ENCODE data around the gene GLRX3.
"Not testable (repeated sequence)": the region's sequence is repeated elsewhere in the genome, so short reads cannot be mapped to it uniquely, and the experiment has no call there.

The GLRX3 gene

GRCh38 chr10:130111113-130111851 lies 24.9 kb upstream of the GLRX3 start:
- peak overlapping the region; percentile 89 for H2BK120ac ChIP-seq (ENCODE audit: low read depth, low read length)
- no peak overlapping the region for H2BK12ac ChIP-seq (ENCODE audit: low read length)
- H4K91ac ChIP-seq (ENCODE audit: low read depth, low read length, poor library complexity): no peak overlapping the region
- H3K4me1 ChIP-seq (ENCODE audit: control insufficient read depth in 2 of 2, insufficient read depth in 1 of 2, low read depth in 1 of 2, low read length in 2 of 2): peaks cover 0 to 5% of the 10 kb centered on the region in 2 donors
- peak overlapping the region; percentile 61 for H3K4me2 ChIP-seq (ENCODE audit: insufficient read depth, low read length, poor library complexity, severe bottlenecking)
- H3K79me1 ChIP-seq (ENCODE audit: low read depth, low read length): peaks cover 2% of the 10 kb centered on the region
- peak; percentile 95 for DNase-seq (ENCODE audit: low spot score)
- H2AFZ ChIP-seq (ENCODE audit: low read length): peak overlapping the region; percentile 97
- peak overlapping the region; percentile 96 for H3K18ac ChIP-seq (ENCODE audit: low read length)
- no peaks in the 10 kb centered on the region for H3K27me3 ChIP-seq (ENCODE audit: control insufficient read depth in 3 of 3, insufficient read depth in 3 of 3, low read depth in 1 of 3, low read length in 3 of 3)
- H3K36me3 ChIP-seq (replicated peaks in 1 of 2; ENCODE audit: control insufficient read depth in 2 of 2, insufficient read depth in 2 of 2, low read length in 2 of 2): no peaks in the 10 kb centered on the region
- peak overlapping the region; percentile 77 for H3K14ac ChIP-seq (ENCODE audit: low read length)
- H4K8ac ChIP-seq (ENCODE audit: low read depth, low read length): no peak overlapping the region
- peaks cover 0 to 3% of the 10 kb centered on the region in 2 donors for H3K9me3 ChIP-seq (replicated peaks in 1 of 2; ENCODE audit: control insufficient read depth in 2 of 2, insufficient read depth in 1 of 2, low read depth in 1 of 2, low read length in 2 of 2)
- H3K4ac ChIP-seq (ENCODE audit: low read length): no peak overlapping the region
- H2BK5ac ChIP-seq (ENCODE audit: low read length): peak overlapping the region; percentile 99
- peak overlapping the region; percentile 41 for H2AK5ac ChIP-seq (ENCODE audit: low read depth, low read length)
- H3K27ac ChIP-seq (replicated peaks; ENCODE audit: low read length): peak overlapping the region; percentile 77
- no CpG with 5 or more reads among the region's 49 CpGs for WGBS, 2 donors (ENCODE audit: extremely low coverage in 2 of 2, insufficient read length in 2 of 2, insufficient replicate concordance in 1 of 2)
- H3K23ac ChIP-seq (ENCODE audit: low read depth, low read length, poor library complexity): peak overlapping the region; percentile 97
- peak overlapping the region; percentile 70 for H2BK15ac ChIP-seq (ENCODE audit: low read length)
- H3K4me3 ChIP-seq (ENCODE audit: low read length in 2 of 2): peak overlapping the region; percentile 78 to 91
- H3K9ac ChIP-seq (ENCODE audit: low read depth, low read length, poor library complexity): peak overlapping the region; percentile 91

DNA sequence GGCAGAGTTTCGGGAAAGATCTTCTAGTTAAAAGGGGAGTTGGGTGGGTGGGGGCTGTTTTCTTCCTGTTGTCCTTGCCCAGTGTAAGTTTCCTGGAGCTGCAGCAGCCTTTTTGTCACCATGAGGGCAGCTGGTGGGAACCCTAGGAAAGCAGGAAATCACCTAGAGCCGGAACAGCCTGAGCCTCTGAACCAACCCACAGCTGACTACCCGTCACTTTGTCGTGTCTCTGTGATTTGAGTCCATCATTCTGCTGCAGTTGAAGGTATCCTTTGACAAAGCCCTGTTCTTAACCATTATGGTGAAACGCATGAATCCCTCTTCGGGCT lies 24.4 kb upstream of the GLRX3 start:
- Histone ChIP-seq H2BK12ac (ENCODE audit: low read length) (no peak overlapping the region), H3K9ac (ENCODE audit: low read depth, low read length, poor library complexity) (peak overlapping the region; percentile 91), H3K9me3 (replicated peaks in 1 of 2; ENCODE audit: control insufficient read depth in 2 of 2, insufficient read depth in 1 of 2, low read depth in 1 of 2, low read length in 2 of 2) (peaks cover 0 to 3% of the 10 kb centered on the region in 2 donors), H3K18ac (ENCODE audit: low read length) (no peak overlapping the region), H2BK15ac (ENCODE audit: low read length) (no peak overlapping the region), H4K91ac (ENCODE audit: low read depth, low read length, poor library complexity) (no peak overlapping the region), H3K23ac (ENCODE audit: low read depth, low read length, poor library complexity) (no peak overlapping the region), H2AK5ac (ENCODE audit: low read depth, low read length) (peak overlapping the region; percentile 41), H3K4me1 (ENCODE audit: control insufficient read depth in 2 of 2, insufficient read depth in 1 of 2, low read depth in 1 of 2, low read length in 2 of 2) (peaks cover 0 to 5% of the 10 kb centered on the region in 2 donors), H3K4me2 (ENCODE audit: insufficient read depth, low read length, poor library complexity, severe bottlenecking) (peak overlapping the region; percentile 61), H2AFZ (ENCODE audit: low read length) (peak overlapping the region; percentile 97), H3K27me3 (ENCODE audit: control insufficient read depth in 3 of 3, insufficient read depth in 3 of 3, low read depth in 1 of 3, low read length in 3 of 3) (no peaks in the 10 kb centered on the region), H3K79me1 (ENCODE audit: low read depth, low read length) (peaks cover 2% of the 10 kb centered on the region), H4K8ac (ENCODE audit: low read depth, low read length) (no peak overlapping the region), H3K4ac (ENCODE audit: low read length) (no peak overlapping the region), H2BK5ac (ENCODE audit: low read length) (no peak overlapping the region), H3K27ac (replicated peaks; ENCODE audit: low read length) (no peak overlapping the region), H2BK120ac (ENCODE audit: low read depth, low read length) (no peak overlapping the region), H3K4me3 (ENCODE audit: low read length in 2 of 2) (peak overlapping the region; percentile 78 to 86), H3K36me3 (replicated peaks in 1 of 2; ENCODE audit: control insufficient read depth in 2 of 2, insufficient read depth in 2 of 2, low read length in 2 of 2) (no peaks in the 10 kb centered on the region), H3K14ac (ENCODE audit: low read length) (no peak overlapping the region)
- no peak for DNase-seq (ENCODE audit: low spot score)
- no CpG with 5 or more reads among the region's 6 CpGs for WGBS, 2 donors (ENCODE audit: extremely low coverage in 2 of 2, insufficient read length in 2 of 2, insufficient replicate concordance in 1 of 2)

DNA sequence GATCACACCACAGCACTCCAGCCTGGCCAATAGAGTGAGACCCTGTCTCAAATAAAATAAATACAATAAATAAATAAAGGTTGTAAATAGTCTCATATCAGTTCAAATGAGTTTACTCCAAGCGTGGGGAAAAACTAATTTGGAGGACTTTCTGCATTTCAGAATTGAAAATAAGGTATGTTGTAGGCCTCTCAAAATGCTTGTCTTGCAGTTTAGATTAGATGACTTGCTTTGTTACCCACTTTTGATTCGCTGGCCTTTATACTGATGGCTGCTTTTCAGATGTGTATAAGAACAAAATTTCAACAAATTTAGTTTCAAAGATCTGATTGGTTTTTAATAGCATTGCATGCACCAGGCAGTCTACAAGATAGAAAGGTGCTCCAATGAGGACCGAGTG lies 23.4 kb upstream of the GLRX3 start:
- H2BK12ac ChIP-seq (ENCODE audit: low read length): no peak overlapping the region
- H3K4me1 ChIP-seq (ENCODE audit: control insufficient read depth in 2 of 2, insufficient read depth in 1 of 2, low read depth in 1 of 2, low read length in 2 of 2): peaks cover 0 to 5% of the 10 kb centered on the region in 2 donors
- no peak for DNase-seq (ENCODE audit: low spot score)
- H2AFZ ChIP-seq (ENCODE audit: low read length): no peak overlapping the region
- H3K9me3 ChIP-seq (replicated peaks in 1 of 2; ENCODE audit: control insufficient read depth in 2 of 2, insufficient read depth in 1 of 2, low read depth in 1 of 2, low read length in 2 of 2): peaks cover 0 to 5% of the 10 kb centered on the region in 2 donors
- no peak overlapping the region for H2BK120ac ChIP-seq (ENCODE audit: low read depth, low read length)
- H3K23ac ChIP-seq (ENCODE audit: low read depth, low read length, poor library complexity): no peak overlapping the region
- no peak overlapping the region for H3K9ac ChIP-seq (ENCODE audit: low read depth, low read length, poor library complexity)
- H3K36me3 ChIP-seq (replicated peaks in 1 of 2; ENCODE audit: control insufficient read depth in 2 of 2, insufficient read depth in 2 of 2, low read length in 2 of 2): no peaks in the 10 kb centered on the region
- H2BK15ac ChIP-seq (ENCODE audit: low read length): no peak overlapping the region
- no peak overlapping the region for H3K27ac ChIP-seq (replicated peaks; ENCODE audit: low read length)
- H3K14ac ChIP-seq (ENCODE audit: low read length): no peak overlapping the region
- no peaks in the 10 kb centered on the region for H3K27me3 ChIP-seq (ENCODE audit: control insufficient read depth in 3 of 3, insufficient read depth in 3 of 3, low read depth in 1 of 3, low read length in 3 of 3)
- H3K79me1 ChIP-seq (ENCODE audit: low read depth, low read length): peaks cover 2% of the 10 kb centered on the region
- H3K4me3 ChIP-seq (ENCODE audit: low read length in 2 of 2): no peak overlapping the region
- H2AK5ac ChIP-seq (ENCODE audit: low read depth, low read length): no peak overlapping the region
- H4K91ac ChIP-seq (ENCODE audit: low read depth, low read length, poor library complexity): no peak overlapping the region
- no peak overlapping the region for H3K4ac ChIP-seq (ENCODE audit: low read length)
- no peak overlapping the region for H4K8ac ChIP-seq (ENCODE audit: low read depth, low read length)
- H3K18ac ChIP-seq (ENCODE audit: low read length): no peak overlapping the region
- H3K4me2 ChIP-seq (ENCODE audit: insufficient read depth, low read length, poor library complexity, severe bottlenecking): no peak overlapping the region
- H2BK5ac ChIP-seq (ENCODE audit: low read length): no peak overlapping the region
- WGBS, 2 donors (ENCODE audit: extremely low coverage in 2 of 2, insufficient read length in 2 of 2, insufficient replicate concordance in 1 of 2): no CpG with 5 or more reads among the region's 3 CpGs

GRCh38 chr10:130116942-130117341 lies 19.2 kb upstream of the GLRX3 start:
- not testable (repeated sequence) for H2BK120ac ChIP-seq (ENCODE audit: low read depth, low read length); H3K4me3 ChIP-seq (ENCODE audit: low read length in 2 of 2); H3K79me1 ChIP-seq (ENCODE audit: low read depth, low read length); H3K4ac ChIP-seq (ENCODE audit: low read length); H2AFZ ChIP-seq (ENCODE audit: low read length); H4K91ac ChIP-seq (ENCODE audit: low read depth, low read length, poor library complexity); H3K14ac ChIP-seq (ENCODE audit: low read length); H3K4me1 ChIP-seq (ENCODE audit: control insufficient read depth in 2 of 2, insufficient read depth in 1 of 2, low read depth in 1 of 2, low read length in 2 of 2); H3K9ac ChIP-seq (ENCODE audit: low read depth, low read length, poor library complexity); DNase-seq (ENCODE audit: low spot score); H2BK5ac ChIP-seq (ENCODE audit: low read length); H2BK12ac ChIP-seq (ENCODE audit: low read length); H3K27ac ChIP-seq (replicated peaks; ENCODE audit: low read length); H3K27me3 ChIP-seq (ENCODE audit: control insufficient read depth in 3 of 3, insufficient read depth in 3 of 3, low read depth in 1 of 3, low read length in 3 of 3); H2BK15ac ChIP-seq (ENCODE audit: low read length); H2AK5ac ChIP-seq (ENCODE audit: low read depth, low read length); H3K18ac ChIP-seq (ENCODE audit: low read length); H3K36me3 ChIP-seq (replicated peaks in 1 of 2; ENCODE audit: control insufficient read depth in 2 of 2, insufficient read depth in 2 of 2, low read length in 2 of 2); H4K8ac ChIP-seq (ENCODE audit: low read depth, low read length); H3K9me3 ChIP-seq (replicated peaks in 1 of 2; ENCODE audit: control insufficient read depth in 2 of 2, insufficient read depth in 1 of 2, low read depth in 1 of 2, low read length in 2 of 2); H3K4me2 ChIP-seq (ENCODE audit: insufficient read depth, low read length, poor library complexity, severe bottlenecking); H3K23ac ChIP-seq (ENCODE audit: low read depth, low read length, poor library complexity)
- WGBS, 2 donors (ENCODE audit: extremely low coverage in 2 of 2, insufficient read length in 2 of 2, insufficient replicate concordance in 1 of 2): no CpG with 5 or more reads among the region's 4 CpGs

Data from neuronal stem cell (in vitro differentiated cells).